Activated T-cell treated with anti-CD3 and anti-CD28 coated beads, Interleukin-2, amount 50 U/mL, for 4 hours (primary cell): ENCODE data around the gene MUC4. TPM values are rescaled to one million over a fixed set of nuclear protein-coding genes. Genes with fewer than 3 reads are reported as not detected.

ENCODE experiments used
- ATAC-seq, 2 donors: fragments of 200-7000 bp; cut with Tn5 transposase; one replicate each; pipeline ENCODE4 v1.10.0; 2021
- DNase-seq: peaks from one replicate; pipeline ENCODE4 v3.0.0-alpha.2; 2020
- H3K27me3 Mint-ChIP-seq: one replicate; pipeline ENCODE4 v1.8.0; 2021; ENCODE audit warnings: low read depth, mixed read lengths
- H3K36me3 Mint-ChIP-seq: one replicate; pipeline ENCODE4 v1.8.0; 2022; ENCODE audit warnings: mixed read lengths; ENCODE audit not compliant: insufficient read depth
- H3K4me1 Mint-ChIP-seq: one replicate; pipeline ENCODE4 v1.8.0; 2021; ENCODE audit warnings: low read depth, mixed read lengths
- H3K4me3 Mint-ChIP-seq: one replicate; pipeline ENCODE4 v1.8.0; 2021; ENCODE audit warnings: mild to moderate bottlenecking, moderate library complexity, mixed read lengths
- H3K9me3 Mint-ChIP-seq: one replicate; pipeline ENCODE4 v1.8.0; 2021; ENCODE audit warnings: mixed read lengths
- total RNA-seq, 3 donors: library from RNA; stranded (reverse); gene quantifications; one replicate each; pipeline ENCODE4 v1.2.1, GENCODE V29; 2021

MUC4 gene, protein sequence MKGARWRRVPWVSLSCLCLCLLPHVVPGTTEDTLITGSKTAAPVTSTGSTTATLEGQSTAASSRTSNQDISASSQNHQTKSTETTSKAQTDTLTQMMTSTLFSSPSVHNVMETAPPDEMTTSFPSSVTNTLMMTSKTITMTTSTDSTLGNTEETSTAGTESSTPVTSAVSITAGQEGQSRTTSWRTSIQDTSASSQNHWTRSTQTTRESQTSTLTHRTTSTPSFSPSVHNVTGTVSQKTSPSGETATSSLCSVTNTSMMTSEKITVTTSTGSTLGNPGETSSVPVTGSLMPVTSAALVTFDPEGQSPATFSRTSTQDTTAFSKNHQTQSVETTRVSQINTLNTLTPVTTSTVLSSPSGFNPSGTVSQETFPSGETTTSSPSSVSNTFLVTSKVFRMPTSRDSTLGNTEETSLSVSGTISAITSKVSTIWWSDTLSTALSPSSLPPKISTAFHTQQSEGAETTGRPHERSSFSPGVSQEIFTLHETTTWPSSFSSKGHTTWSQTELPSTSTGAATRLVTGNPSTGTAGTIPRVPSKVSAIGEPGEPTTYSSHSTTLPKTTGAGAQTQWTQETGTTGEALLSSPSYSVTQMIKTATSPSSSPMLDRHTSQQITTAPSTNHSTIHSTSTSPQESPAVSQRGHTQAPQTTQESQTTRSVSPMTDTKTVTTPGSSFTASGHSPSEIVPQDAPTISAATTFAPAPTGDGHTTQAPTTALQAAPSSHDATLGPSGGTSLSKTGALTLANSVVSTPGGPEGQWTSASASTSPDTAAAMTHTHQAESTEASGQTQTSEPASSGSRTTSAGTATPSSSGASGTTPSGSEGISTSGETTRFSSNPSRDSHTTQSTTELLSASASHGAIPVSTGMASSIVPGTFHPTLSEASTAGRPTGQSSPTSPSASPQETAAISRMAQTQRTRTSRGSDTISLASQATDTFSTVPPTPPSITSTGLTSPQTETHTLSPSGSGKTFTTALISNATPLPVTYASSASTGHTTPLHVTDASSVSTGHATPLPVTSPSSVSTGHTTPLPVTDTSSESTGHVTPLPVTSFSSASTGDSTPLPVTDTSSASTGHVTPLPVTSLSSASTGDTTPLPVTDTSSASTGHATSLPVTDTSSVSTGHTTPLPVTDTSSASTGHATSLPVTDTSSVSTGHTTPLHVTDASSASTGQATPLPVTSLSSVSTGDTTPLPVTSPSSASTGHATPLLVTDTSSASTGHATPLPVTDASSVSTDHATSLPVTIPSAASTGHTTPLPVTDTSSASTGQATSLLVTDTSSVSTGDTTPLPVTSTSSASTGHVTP (N-terminal part only)
- total RNA-seq = under 1 TPM; 0.08 to 0.24 (median 0.13) TPM

DNA sequence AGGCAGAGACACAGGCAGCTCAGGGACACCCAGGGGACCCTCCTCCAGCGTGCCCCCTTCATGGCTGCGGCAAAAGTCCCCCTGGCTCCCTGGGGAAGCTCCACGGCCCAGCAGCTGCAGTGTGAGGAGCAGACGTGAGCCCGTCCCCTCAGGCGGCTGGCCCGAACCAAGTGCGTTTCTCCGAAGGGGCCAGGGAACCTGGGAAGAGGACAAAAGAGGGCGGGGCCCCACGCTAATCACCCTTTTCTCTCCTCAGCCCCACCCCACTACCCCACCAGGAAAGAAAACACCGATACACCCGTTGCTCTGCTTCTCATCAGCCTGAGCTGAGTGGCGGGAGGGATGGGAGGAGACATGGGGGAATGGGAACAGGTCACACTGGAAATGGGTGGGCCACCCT is at the start of gene MUC4:
TSS of gene MUC4 (minus strand) at position 174 of the 400 bp plus-strand sequence. CDS start at position 62, 112 bp downstream.
- Mint-ChIP-seq H3K4me3 (no peak within 1 kb of the TSS), H3K9me3 (no peaks in the 10 kb centered on the region), H3K36me3 (no peaks in the 10 kb centered on the region), H3K4me1 (no peaks in the 10 kb centered on the region), H3K27me3 (peaks cover 2% of the 10 kb centered on the region)
- DNase-seq = no peak
- ATAC-seq = no peak

DNA sequence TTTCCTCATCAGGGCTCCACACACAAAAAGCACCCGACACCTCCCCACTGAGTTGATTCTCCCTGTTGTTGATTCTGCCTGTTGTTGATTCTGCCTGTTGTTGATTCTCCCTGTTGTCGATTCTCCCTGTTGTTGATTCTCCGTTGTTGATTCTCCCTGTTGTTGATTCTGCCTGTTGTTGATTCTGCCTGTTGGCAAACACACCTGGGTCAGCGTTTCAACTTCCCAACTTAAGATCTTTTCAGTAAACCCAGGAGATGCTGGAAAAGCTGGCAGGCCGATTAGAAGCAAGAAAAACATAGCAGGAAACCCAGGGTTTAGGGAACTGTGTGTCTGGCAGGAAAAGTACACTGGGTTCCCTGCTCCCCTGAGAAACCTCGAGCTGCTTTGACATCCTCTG is 48.7 kb upstream of the MUC4 start:
- no peaks in the 10 kb centered on the region for H3K27me3 Mint-ChIP-seq
- H3K4me3 Mint-ChIP-seq = no peak overlapping the region
- ATAC-seq (no peak), DNase-seq (no peak)
- peaks cover 7% of the 10 kb centered on the region for H3K4me1 Mint-ChIP-seq
- no peaks in the 10 kb centered on the region for H3K36me3 Mint-ChIP-seq
- H3K9me3 Mint-ChIP-seq = no peaks in the 10 kb centered on the region

DNA sequence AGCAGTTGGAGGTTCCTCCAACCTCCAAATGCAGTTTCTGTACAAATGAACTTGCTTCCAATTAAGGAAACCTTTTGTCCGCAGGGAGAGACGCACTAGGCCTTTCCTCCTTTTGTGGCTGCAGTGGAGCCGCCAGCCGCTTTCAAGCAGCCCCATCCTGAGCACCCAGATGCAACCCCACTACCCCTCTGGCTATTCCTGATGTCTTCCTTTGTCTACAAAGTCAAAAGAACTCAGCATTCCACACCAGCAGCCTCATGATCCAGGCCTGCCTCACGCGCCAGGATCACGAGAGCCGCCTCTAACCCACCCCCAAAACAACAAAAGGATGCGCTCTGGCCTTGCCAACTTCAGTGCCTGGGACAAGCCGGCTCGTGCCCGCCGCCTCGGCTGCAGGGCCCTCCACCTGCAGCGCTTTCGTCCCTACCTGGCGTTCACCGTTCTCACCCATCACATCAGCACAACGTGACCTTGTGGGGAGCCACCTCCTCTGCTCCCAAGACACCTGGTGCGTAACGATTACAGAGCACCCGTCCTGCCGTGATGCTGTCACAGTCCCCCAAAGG is 48.2 kb upstream of the MUC4 start:
- H3K4me3 Mint-ChIP-seq = no peak overlapping the region
- DNase-seq = no peak
- no peak for ATAC-seq
- no peaks in the 10 kb centered on the region for H3K27me3 Mint-ChIP-seq
- H3K9me3 Mint-ChIP-seq = no peaks in the 10 kb centered on the region
- H3K4me1 Mint-ChIP-seq = peaks cover 7% of the 10 kb centered on the region
- no peaks in the 10 kb centered on the region for H3K36me3 Mint-ChIP-seq

- H3K9me3 Mint-ChIP-seq = no peaks in the 10 kb centered on the region
- no peaks in the 10 kb centered on the region for H3K36me3 Mint-ChIP-seq
- DNase-seq (peak; percentile 80), ATAC-seq (peak; percentile 58 to 68)
- H3K27me3 Mint-ChIP-seq = no peaks in the 10 kb centered on the region
- peaks cover 7% of the 10 kb centered on the region for H3K4me1 Mint-ChIP-seq
- peak overlapping the region; percentile 37 for H3K4me3 Mint-ChIP-seq
Observed at GRCh38 chr3:195859061-195859845, 47.5 kb upstream of the MUC4 start.

GRCh38 chr3:195856410-195857084 is 44.8 kb upstream of the MUC4 start:
- ATAC-seq (no peak), DNase-seq (no peak)
- Mint-ChIP-seq H3K4me3 (no peak overlapping the region), H3K4me1 (peaks cover 3% of the 10 kb centered on the region), H3K27me3 (peaks cover 4% of the 10 kb centered on the region), H3K9me3 (no peaks in the 10 kb centered on the region), H3K36me3 (no peaks in the 10 kb centered on the region)

- H3K4me3 Mint-ChIP-seq = no peak overlapping the region
- peaks cover 9% of the 10 kb centered on the region for H3K4me1 Mint-ChIP-seq
- H3K27me3 Mint-ChIP-seq = peaks cover 8% of the 10 kb centered on the region
- no peak for ATAC-seq
- no peaks in the 10 kb centered on the region for H3K36me3 Mint-ChIP-seq
- DNase-seq = no peak
- H3K9me3 Mint-ChIP-seq = no peaks in the 10 kb centered on the region
Observed at GRCh38 chr3:195855471-195856409, 44.0 kb upstream of the MUC4 start.

GRCh38 chr3:195854628-195855294 is 43.0 kb upstream of the MUC4 start:
- DNase-seq (no peak), ATAC-seq (no peak)
- H3K4me3 Mint-ChIP-seq = no peak overlapping the region
- no peaks in the 10 kb centered on the region for H3K36me3 Mint-ChIP-seq
- peaks cover 8% of the 10 kb centered on the region for H3K27me3 Mint-ChIP-seq
- peaks cover 10% of the 10 kb centered on the region for H3K4me1 Mint-ChIP-seq
- H3K9me3 Mint-ChIP-seq = no peaks in the 10 kb centered on the region

DNA sequence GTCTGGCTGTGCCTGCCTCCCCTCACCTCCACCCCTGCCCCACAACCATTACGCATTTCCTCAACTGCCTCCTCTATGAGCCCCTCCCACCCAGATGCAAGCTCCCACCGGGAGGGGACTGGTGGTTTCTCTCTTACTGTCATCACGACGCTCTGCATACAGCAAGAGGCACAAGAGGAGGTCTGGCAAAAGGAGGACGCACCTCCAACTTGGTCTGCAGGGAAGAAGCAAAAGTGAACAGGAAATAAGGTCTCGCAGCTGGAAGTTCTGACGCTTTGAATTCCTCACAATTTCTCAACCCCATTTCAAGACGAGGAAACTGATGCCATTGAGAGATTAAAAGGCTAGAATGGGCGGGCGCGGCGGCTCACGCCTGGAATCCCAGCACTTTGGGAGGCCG is 42.3 kb upstream of the MUC4 start:
- Mint-ChIP-seq H3K36me3 (no peaks in the 10 kb centered on the region), H3K27me3 (peaks cover 8% of the 10 kb centered on the region)

GRCh38 chr3:195853036-195853435 is 41.3 kb upstream of the MUC4 start:
- DNase-seq (no peak), ATAC-seq (no peak)
- Mint-ChIP-seq H3K36me3 (no peaks in the 10 kb centered on the region), H3K4me1 (peaks cover 7% of the 10 kb centered on the region), H3K27me3 (peaks cover 8% of the 10 kb centered on the region), H3K9me3 (no peaks in the 10 kb centered on the region), H3K4me3 (no peak overlapping the region)

More for the DNA sequence above, 42.3 kb upstream of the MUC4 start:
- ATAC-seq (no peak), DNase-seq (no peak)
- H3K4me1 Mint-ChIP-seq = peaks cover 7% of the 10 kb centered on the region
- no peaks in the 10 kb centered on the region for H3K9me3 Mint-ChIP-seq
- H3K4me3 Mint-ChIP-seq = no peak overlapping the region

DNA sequence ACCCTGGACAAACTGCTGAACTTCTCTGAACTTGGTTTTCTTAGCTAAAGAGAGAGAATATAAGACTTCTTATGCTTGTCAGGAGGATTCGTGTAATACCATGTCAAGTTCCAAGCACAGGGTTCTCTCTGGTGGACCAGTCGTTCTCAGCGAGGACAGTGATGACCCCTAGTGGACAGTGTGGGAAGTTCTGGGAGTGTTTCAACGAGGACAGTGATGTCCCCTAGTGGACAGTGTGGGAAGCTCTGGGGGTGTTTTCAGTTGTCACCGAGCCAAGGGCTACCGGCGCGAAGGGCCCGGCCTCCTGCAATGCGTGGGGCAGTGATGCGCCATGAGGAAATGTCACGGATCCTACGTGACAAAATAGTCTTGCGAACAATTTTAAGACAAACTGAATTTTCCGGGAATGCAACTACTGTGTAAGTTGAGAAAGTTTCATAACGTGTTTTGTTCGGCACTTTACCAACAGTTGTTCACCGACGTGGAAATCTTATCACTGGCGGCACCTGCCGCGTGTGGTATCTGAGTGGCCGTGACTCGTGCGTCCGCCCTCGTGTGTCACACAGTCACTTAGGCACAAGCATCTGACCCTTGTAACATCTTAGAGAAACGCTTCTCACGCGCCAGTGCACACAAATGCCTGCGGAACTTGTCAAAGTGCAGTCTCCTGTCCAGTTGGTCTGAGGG is 39.3 kb upstream of the MUC4 start:
- ATAC-seq (peak; percentile 96 to 98), DNase-seq (peak; percentile 86)
- Mint-ChIP-seq H3K9me3 (no peaks in the 10 kb centered on the region), H3K4me1 (peaks cover 7% of the 10 kb centered on the region), H3K36me3 (no peaks in the 10 kb centered on the region), H3K27me3 (peaks cover 8% of the 10 kb centered on the region), H3K4me3 (peak overlapping the region; percentile 38)

DNA sequence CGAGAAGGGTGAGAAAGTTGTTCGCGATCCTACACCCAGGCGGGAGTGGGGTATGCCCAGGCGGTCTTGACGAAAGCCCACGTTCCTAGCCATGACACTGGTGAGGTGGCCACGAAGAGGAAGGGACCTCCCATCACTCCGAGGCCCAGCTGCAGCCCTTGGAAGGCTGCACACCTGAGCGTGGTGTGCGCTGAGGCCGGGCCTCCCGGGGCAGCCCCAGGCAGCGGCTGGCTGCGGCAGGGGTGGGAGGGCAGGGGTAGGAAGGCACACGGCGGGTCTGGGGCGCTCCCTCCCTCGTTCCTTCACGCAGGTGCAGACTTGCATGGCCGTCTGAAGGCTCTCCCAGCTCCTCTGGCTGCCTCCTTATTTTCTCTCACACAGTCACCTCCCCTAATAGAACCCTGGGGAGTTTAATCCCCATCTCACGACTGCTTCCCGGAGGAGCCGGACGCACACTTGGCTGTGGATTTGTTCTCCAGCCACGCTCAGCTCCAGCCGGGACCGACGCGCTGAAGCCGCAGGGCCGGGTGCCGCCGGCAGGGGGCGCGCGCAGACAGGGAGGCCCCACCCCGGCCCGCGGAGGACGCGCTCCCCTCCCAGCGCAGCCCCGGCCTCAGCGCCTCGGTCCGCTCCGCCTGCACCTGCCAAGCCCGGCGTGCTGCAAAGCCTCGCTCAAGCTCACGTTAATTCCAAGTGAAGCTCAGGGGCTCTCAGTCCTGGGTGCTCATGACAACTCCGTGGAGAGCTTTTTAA is 37.8 kb upstream of the MUC4 start:
- ATAC-seq (no peak), DNase-seq (no peak)
- peaks cover 8% of the 10 kb centered on the region for H3K27me3 Mint-ChIP-seq
- no peaks in the 10 kb centered on the region for H3K36me3 Mint-ChIP-seq
- peaks cover 7% of the 10 kb centered on the region for H3K4me1 Mint-ChIP-seq
- no peak overlapping the region for H3K4me3 Mint-ChIP-seq
- H3K9me3 Mint-ChIP-seq = no peaks in the 10 kb centered on the region
